Osteoblast (primary cell): ENCODE data around the gene MEN1. TPM values are rescaled to one million over a fixed set of nuclear protein-coding genes. Genes with fewer than 3 reads are reported as not detected.

ENCODE experiments used
- DNase-seq: peaks from one replicate; pipeline ENCODE4 v3.0.0; 2011; ENCODE audit warnings: low spot score, mixed read lengths; ENCODE audit not compliant: insufficient read length; ENCODE audit errors: missing footprints
- H2AFZ ChIP-seq: 2 replicates; pipeline ENCODE4 v1.6.0; 2011; ENCODE audit warnings: mild to moderate bottlenecking, low read length
- H3K27ac ChIP-seq: 2 replicates; pipeline ENCODE4 v1.5.1; 2011; ENCODE audit warnings: mild to moderate bottlenecking, low read depth, low read length, moderate library complexity
- H3K27me3 ChIP-seq: 2 replicates; pipeline ENCODE4 v1.6.0; 2012; ENCODE audit warnings: mild to moderate bottlenecking, control low read depth, inconsistent platforms, low read length, moderate library complexity; ENCODE audit not compliant: insufficient read depth
- H3K36me3 ChIP-seq: 2 replicates; pipeline ENCODE4 v1.5.1; 2011; ENCODE audit warnings: mild to moderate bottlenecking, low read length, control low read depth, moderate library complexity; ENCODE audit not compliant: insufficient read depth
- H3K4me1 ChIP-seq: 2 replicates; pipeline ENCODE4 v1.5.1; 2011; ENCODE audit warnings: mild to moderate bottlenecking, low read length, control low read depth, moderate library complexity; ENCODE audit not compliant: insufficient read depth
- H3K4me2 ChIP-seq: 2 replicates; pipeline ENCODE4 v1.6.0; 2011; ENCODE audit warnings: mild to moderate bottlenecking, low read length; ENCODE audit not compliant: insufficient read depth
- H3K4me3 ChIP-seq: fragments of 200-600 bp; sonication (generic); 3 replicates; pipeline ENCODE4 v1.5.1; 2012; ENCODE audit warnings: mild to moderate bottlenecking, low read length, inconsistent platforms; ENCODE audit not compliant: insufficient read depth
- H3K79me2 ChIP-seq: 2 replicates; pipeline ENCODE4 v1.6.0; 2012; ENCODE audit warnings: mild to moderate bottlenecking, low read length, control low read depth, inconsistent platforms; ENCODE audit not compliant: insufficient read depth
- H3K9me3 ChIP-seq: 2 replicates; pipeline ENCODE4 v1.5.1; 2011; ENCODE audit warnings: low read depth, low read length, control low read depth
- H4K20me1 ChIP-seq: 2 replicates; pipeline ENCODE4 v1.6.0; 2012; ENCODE audit warnings: mild to moderate bottlenecking, low read length, control low read depth; ENCODE audit not compliant: insufficient read depth
- total RNA-seq: library from RNA; depleted of rRNA; stranded (reverse); fragments of >200 nt; gene quantifications from 2 replicates; pipeline ENCODE4 v1.2.3, GENCODE V29; 2012
- TF ChIP-seq, protein P1 (sequence below): IDR thresholded peaks from 2 replicates; pipeline ENCODE4 v1.5.1; 2011; ENCODE audit warnings: mild to moderate bottlenecking, low read depth, low read length, moderate library complexity; ENCODE audit errors: extremely low read depth

Gene MEN1
- total RNA-seq, 1 donor = 12.3 TPM

DNA sequence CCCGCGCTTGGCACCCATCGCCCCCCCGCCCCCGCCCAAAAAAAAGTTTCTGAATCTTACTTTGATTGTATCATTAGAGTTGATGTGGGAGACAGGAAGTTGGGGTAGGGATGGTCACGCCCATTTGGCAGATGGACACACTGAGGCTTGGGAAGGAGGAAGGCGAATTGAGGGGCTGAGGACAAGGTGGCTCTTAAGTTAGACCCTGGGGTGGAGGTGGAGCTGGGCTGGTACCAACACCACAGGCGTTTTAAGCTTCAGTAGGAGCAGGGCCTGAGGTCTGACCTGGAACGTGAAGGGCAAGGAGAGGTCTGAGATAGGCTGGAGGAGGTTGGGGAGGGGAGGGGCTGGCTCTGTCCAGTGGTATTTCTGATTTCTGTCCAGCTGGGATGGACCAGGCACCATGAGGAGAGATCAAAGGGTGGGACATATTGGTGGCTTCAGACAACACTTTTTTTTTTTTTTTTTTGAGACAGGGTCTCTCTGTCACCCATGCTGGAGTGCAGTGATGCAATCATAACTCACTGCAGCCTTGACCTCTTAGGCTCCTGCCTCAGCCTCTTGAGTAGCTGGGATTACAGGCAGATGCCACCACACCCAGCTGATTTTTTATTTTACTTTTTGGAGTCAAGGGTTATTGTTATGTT is 34.9 kb upstream of the MEN1 start:
- no peaks in the 10 kb centered on the region for H3K79me2 ChIP-seq

DNA sequence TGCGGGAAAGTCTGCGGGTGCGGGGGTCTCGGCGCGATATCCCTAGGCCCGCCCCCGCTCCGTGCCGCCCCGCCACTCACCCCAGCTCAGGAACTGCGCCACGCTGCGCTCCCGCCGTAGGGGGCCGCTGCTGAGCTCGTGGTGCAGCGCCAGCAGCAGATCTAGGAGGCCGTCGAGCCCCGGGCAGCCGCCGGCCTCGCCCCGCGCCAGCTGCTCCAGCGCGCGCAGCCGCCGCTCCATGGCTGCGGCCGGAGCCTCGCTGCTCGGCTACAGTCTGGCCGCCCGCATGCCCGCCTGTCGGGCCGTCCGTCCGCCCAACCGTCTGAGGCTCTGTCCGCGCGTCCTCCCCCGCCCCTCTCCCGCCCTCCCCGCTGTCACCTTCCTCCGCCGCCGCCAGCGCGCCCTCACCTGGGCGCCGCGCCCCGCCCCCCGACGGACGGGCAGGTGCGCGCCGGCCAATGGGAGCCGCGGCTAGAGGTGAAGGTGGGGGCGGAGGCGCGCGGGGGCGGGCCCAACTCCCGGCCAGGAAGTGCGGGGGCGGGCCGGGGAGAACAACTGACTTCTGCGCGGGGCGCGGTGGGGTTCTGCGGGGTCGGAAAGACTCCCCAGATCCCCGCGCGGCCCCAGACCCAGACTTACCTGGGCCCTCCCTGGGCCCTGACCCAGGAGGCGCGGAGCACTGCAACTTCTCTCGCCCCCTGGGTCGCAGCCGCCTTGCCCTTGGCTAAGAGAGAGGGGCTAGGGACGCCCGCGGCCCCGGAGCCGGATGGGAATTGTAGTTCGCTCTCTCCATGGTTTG is 34.2 kb upstream of the MEN1 start, which contains the start of gene CDC42BPG:
Gene CDC42BPG, minus strand, starts transcription at position 324 of the 799 bp plus-strand sequence. Its CDS starts 84 bp downstream, at position 240.
- Histone ChIP-seq H4K20me1 (peaks cover 2% of the 10 kb centered on the region), H3K27ac (no peak within 1 kb of the TSS), H3K4me1 (no peaks in the 10 kb centered on the region), H3K4me2 (peak within 1 kb of the TSS; percentile 28), H2AFZ (no peak within 1 kb of the TSS), H3K9me3 (no peaks in the 10 kb centered on the region), H3K79me2 (no peaks in the 10 kb centered on the region), H3K36me3 (no peaks in the 10 kb centered on the region), H3K27me3 (no peaks in the 10 kb centered on the region), H3K4me3 (peak within 1 kb of the TSS; percentile 43)
- TF ChIP-seq, protein P1, sequence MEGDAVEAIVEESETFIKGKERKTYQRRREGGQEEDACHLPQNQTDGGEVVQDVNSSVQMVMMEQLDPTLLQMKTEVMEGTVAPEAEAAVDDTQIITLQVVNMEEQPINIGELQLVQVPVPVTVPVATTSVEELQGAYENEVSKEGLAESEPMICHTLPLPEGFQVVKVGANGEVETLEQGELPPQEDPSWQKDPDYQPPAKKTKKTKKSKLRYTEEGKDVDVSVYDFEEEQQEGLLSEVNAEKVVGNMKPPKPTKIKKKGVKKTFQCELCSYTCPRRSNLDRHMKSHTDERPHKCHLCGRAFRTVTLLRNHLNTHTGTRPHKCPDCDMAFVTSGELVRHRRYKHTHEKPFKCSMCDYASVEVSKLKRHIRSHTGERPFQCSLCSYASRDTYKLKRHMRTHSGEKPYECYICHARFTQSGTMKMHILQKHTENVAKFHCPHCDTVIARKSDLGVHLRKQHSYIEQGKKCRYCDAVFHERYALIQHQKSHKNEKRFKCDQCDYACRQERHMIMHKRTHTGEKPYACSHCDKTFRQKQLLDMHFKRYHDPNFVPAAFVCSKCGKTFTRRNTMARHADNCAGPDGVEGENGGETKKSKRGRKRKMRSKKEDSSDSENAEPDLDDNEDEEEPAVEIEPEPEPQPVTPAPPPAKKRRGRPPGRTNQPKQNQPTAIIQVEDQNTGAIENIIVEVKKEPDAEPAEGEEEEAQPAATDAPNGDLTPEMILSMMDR = peak; percentile 39
- peak; percentile 100 for DNase-seq

More for the DNA sequence above, 34.9 kb upstream of the MEN1 start:
- peak overlapping the region; percentile 28 for H3K4me2 ChIP-seq
- H3K4me3 ChIP-seq = no peak overlapping the region
- no peaks in the 10 kb centered on the region for H3K9me3 ChIP-seq
- peaks cover 5% of the 10 kb centered on the region for H3K4me1 ChIP-seq
- H2AFZ ChIP-seq = no peak overlapping the region
- TF ChIP-seq, protein P1 = no peak
- DNase-seq = peak; percentile 86
- no peaks in the 10 kb centered on the region for H3K36me3 ChIP-seq
- no peak overlapping the region for H3K27ac ChIP-seq
- H4K20me1 ChIP-seq = peaks cover 2% of the 10 kb centered on the region
- no peaks in the 10 kb centered on the region for H3K27me3 ChIP-seq

DNA sequence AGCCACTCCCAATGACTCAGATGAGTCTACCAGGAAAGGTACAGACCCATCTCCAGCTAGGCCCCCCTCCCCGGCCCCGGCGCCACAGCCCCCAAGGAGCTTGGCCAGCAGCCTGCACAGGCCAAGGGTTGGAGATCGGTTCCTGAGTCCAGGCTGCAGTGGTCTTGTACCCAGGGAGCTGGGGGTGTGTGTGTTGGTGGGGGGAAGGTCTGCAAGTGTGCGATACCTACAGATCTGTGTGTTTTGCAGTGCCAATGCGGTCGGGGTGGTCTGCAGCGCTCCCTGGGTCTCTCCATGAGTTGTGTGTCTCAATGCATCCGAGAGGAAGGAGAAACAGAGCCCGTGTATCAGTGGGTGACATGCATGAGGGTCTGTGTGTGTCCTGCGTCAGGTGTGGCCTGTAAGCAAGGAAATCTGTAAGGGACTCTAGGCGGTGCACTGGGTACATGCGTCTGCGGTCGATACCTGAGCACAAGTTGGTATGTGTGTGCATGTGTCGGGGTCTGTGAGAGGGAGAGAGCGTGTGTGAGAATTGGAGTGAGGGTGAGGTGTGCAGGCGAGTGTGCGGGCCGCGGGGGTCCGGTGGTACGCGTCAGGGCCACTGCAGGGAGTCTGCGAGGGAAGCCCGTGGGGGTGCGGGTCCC is 33.5 kb upstream of the MEN1 start:
- DNase-seq = no peak
- no peaks in the 10 kb centered on the region for H3K9me3 ChIP-seq
- no peaks in the 10 kb centered on the region for H3K4me1 ChIP-seq
- no peak overlapping the region for H3K27ac ChIP-seq
- peaks cover 2% of the 10 kb centered on the region for H4K20me1 ChIP-seq
- no peaks in the 10 kb centered on the region for H3K79me2 ChIP-seq
- no peak overlapping the region for H3K4me3 ChIP-seq
- H2AFZ ChIP-seq = no peak overlapping the region
- TF ChIP-seq, protein P1 = no peak
- no peaks in the 10 kb centered on the region for H3K27me3 ChIP-seq
- H3K4me2 ChIP-seq = no peak overlapping the region
- H3K36me3 ChIP-seq = no peaks in the 10 kb centered on the region
